Progenitor cell of endocrine pancreas (in vitro differentiated cells): ENCODE data around the gene TECRL. TPM values are rescaled to one million over a fixed set of nuclear protein-coding genes. Genes with fewer than 3 reads are reported as not detected.

Experiments
- DNase-seq: peaks from one replicate; pipeline ENCODE4 v3.0.0; 2021; ENCODE audit warnings: low spot score; ENCODE audit not compliant: unreplicated experiment
- H3K27ac Mint-ChIP-seq: 2 replicates; pipeline ENCODE4 v1.8.0; 2021; ENCODE audit warnings: mild to moderate bottlenecking, moderate library complexity, mixed read lengths
- H3K27me3 Mint-ChIP-seq: 2 replicates; pipeline ENCODE4 v1.8.0; 2021; ENCODE audit warnings: mixed read lengths
- H3K36me3 Mint-ChIP-seq: 2 replicates; pipeline ENCODE4 v1.8.0; 2022; ENCODE audit warnings: mixed read lengths; ENCODE audit not compliant: insufficient read depth
- H3K4me1 Mint-ChIP-seq: 2 replicates; pipeline ENCODE4 v1.8.0; 2021; ENCODE audit warnings: low read depth, mixed read lengths
- H3K4me3 Mint-ChIP-seq: 2 replicates; pipeline ENCODE4 v1.8.0; 2021; ENCODE audit warnings: low read depth, mild to moderate bottlenecking, moderate library complexity, mixed read lengths
- H3K9me3 Mint-ChIP-seq: 2 replicates; pipeline ENCODE4 v1.8.0; 2021; ENCODE audit warnings: low read depth, mixed read lengths
- CTCF ChIP-seq: fragments of 200-600 bp; sonication (generic); IDR thresholded peaks from one replicate; pipeline ENCODE4 v1.5.0; 2021; ENCODE audit warnings: antibody characterized with exemption, mild to moderate bottlenecking; ENCODE audit not compliant: unreplicated experiment
- total RNA-seq: library from RNA; stranded (reverse); gene quantifications from 2 replicates; pipeline ENCODE4 v1.2.1, GENCODE V29; 2021

TECRL gene
- total RNA-seq, 1 donor from 2014 or later: not detected

- TF ChIP-seq CTCF: no peak
- Mint-ChIP-seq H3K27me3 (no peaks in the 10 kb centered on the region), H3K4me3 (no peak overlapping the region), H3K36me3 (no peaks in the 10 kb centered on the region), H3K27ac (no peak overlapping the region), H3K9me3 (no peaks in the 10 kb centered on the region), H3K4me1 (peaks cover 1% of the 10 kb centered on the region)
- DNase-seq: no peak
These were observed 24.0 kb downstream of the TECRL start for GRCh38 chr4:64385220-64385619.

- Mint-ChIP-seq H3K27me3 (no peaks in the 10 kb centered on the region), H3K27ac (no peak overlapping the region), H3K4me3 (no peak overlapping the region), H3K9me3 (no peaks in the 10 kb centered on the region), H3K36me3 (no peaks in the 10 kb centered on the region), H3K4me1 (no peaks in the 10 kb centered on the region)
- DNase-seq: no peak
- no peak for TF ChIP-seq CTCF
These were observed 24.7 kb downstream of the TECRL start for GRCh38 chr4:64384237-64385203.

GRCh38 chr4:64368741-64369140, 40.5 kb downstream of the TECRL start:
- Mint-ChIP-seq H3K36me3 (no peaks in the 10 kb centered on the region), H3K4me3 (no peak overlapping the region), H3K9me3 (peaks cover 10% of the 10 kb centered on the region), H3K27me3 (no peaks in the 10 kb centered on the region), H3K27ac (no peak overlapping the region), H3K4me1 (peaks cover 3% of the 10 kb centered on the region)
- TF ChIP-seq CTCF: no peak
- DNase-seq: no peak

GRCh38 chr4:64361399-64361740, 47.9 kb downstream of the TECRL start:
- Mint-ChIP-seq H3K9me3 (peaks cover 16% of the 10 kb centered on the region), H3K4me1 (peaks cover 2% of the 10 kb centered on the region), H3K27ac (no peak overlapping the region), H3K27me3 (no peaks in the 10 kb centered on the region), H3K4me3 (no peak overlapping the region), H3K36me3 (no peaks in the 10 kb centered on the region)
- no peak for DNase-seq
- TF ChIP-seq CTCF: no peak

GRCh38 chr4:64360664-64361398, 48.4 kb downstream of the TECRL start:
- peaks cover 2% of the 10 kb centered on the region for H3K4me1 Mint-ChIP-seq
- H3K27me3 Mint-ChIP-seq: no peaks in the 10 kb centered on the region
- no peak overlapping the region for H3K27ac Mint-ChIP-seq
- H3K36me3 Mint-ChIP-seq: no peaks in the 10 kb centered on the region
- no peak for TF ChIP-seq CTCF
- H3K4me3 Mint-ChIP-seq: no peak overlapping the region
- no peak for DNase-seq
- H3K9me3 Mint-ChIP-seq: peaks cover 12% of the 10 kb centered on the region
